T-helper 17 cell (primary cell): ENCODE measurements around the gene SOX3. TPM values are rescaled to one million over a fixed set of nuclear protein-coding genes. Genes with fewer than 3 reads are reported as not detected.

Source experiments
- ATAC-seq: fragments of 150-1000 bp; cut with Tn5 transposase; 2 replicates; pipeline ENCODE4 v1.10.0; 2021; ENCODE audit warnings: mild to moderate bottlenecking, moderate library complexity
- DNase-seq, 3 donors: peaks; one replicate each; pipeline versions ENCODE4 v3.0.0 to v3.0.0-alpha.2; 2020 to 2021
- H3K9me3 ChIP-seq: one replicate; pipeline ENCODE4 v1.7.0; 2013; ENCODE audit warnings: low read length, mild to moderate bottlenecking; ENCODE audit not compliant: control insufficient read depth, poor library complexity, severe bottlenecking
- H3K27ac Mint-ChIP-seq: one replicate; pipeline ENCODE4 v1.8.0; 2022; ENCODE audit warnings: mild to moderate bottlenecking, moderate library complexity, mixed read lengths
- H3K27me3 Mint-ChIP-seq: one replicate; pipeline ENCODE4 v1.8.0; 2022; ENCODE audit warnings: mixed read lengths
- H3K36me3 Mint-ChIP-seq: one replicate; pipeline ENCODE4 v1.8.0; 2022; ENCODE audit warnings: low read depth, mixed read lengths
- H3K4me1 Mint-ChIP-seq: one replicate; pipeline ENCODE4 v1.8.0; 2022; ENCODE audit warnings: mild to moderate bottlenecking, mixed read lengths
- H3K4me3 Mint-ChIP-seq: one replicate; pipeline ENCODE4 v1.8.0; 2022; ENCODE audit warnings: mild to moderate bottlenecking, moderate library complexity, mixed read lengths
- total RNA-seq, 4 donors: library from RNA in 2 of 4; stranded (reverse) in 2 of 4; gene quantifications; one replicate each; pipeline ENCODE4 v1.2.3 and lab custom pipeline; 2022 to 2026

SOX3 gene
- total RNA-seq, 2 donors from 2014 or later, result not detected

DNA sequence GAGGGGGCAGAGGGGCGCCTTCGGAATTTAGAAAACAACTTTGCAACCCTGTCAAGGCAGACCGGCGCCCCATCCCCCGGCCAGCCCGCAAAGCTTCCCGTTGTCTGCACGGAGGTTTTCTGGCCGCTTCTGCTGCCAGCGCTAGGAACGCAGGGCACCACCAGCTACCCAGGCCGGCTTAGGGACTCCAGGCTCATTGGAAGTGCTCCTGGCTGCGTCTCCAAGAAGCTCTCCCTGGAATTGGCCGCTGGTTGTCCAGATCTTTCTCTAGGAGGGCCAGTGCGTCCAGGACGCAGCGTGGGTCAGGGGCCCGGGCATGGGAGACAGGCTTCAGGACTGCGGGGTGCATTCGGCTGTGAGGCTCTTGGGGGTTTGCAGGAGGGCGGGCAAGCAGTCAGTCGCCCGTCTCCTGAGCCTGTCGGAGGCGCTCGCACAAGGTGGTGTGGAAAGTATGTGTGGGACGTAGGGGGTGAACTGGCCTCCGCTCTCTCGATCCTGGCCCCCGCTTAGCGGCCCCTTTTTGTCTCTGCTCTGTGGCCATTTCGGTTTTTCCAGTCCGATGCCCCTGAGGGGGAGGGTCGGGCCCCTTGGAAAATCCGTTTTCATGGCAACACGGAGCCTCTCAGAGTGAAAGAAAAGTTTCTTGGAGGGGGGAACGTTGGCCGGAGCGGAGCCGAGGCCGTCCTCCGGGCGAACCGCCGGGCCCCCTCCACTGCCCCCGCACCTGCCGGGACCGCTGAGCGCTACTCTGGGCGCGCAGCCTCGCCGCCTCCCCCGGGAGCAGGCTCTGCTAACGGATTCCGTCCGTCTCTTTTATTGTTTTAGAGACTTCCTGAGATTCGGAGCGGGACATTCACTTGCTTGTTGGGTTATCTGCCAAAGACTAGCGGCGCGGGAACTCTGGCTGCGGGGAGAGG lies 810 bp upstream of the SOX3 start:
- no peaks in the 10 kb centered on the region for H3K36me3 Mint-ChIP-seq
- peaks cover 39% of the 10 kb centered on the region for H3K27me3 Mint-ChIP-seq
- peak overlapping the region; percentile 9 for H3K4me3 Mint-ChIP-seq
- H3K4me1 Mint-ChIP-seq, result peaks cover 3% of the 10 kb centered on the region
- DNase-seq (no peak), ATAC-seq (no peak)
- no peak overlapping the region for H3K27ac Mint-ChIP-seq
- no peaks in the 10 kb centered on the region for H3K9me3 ChIP-seq

DNA sequence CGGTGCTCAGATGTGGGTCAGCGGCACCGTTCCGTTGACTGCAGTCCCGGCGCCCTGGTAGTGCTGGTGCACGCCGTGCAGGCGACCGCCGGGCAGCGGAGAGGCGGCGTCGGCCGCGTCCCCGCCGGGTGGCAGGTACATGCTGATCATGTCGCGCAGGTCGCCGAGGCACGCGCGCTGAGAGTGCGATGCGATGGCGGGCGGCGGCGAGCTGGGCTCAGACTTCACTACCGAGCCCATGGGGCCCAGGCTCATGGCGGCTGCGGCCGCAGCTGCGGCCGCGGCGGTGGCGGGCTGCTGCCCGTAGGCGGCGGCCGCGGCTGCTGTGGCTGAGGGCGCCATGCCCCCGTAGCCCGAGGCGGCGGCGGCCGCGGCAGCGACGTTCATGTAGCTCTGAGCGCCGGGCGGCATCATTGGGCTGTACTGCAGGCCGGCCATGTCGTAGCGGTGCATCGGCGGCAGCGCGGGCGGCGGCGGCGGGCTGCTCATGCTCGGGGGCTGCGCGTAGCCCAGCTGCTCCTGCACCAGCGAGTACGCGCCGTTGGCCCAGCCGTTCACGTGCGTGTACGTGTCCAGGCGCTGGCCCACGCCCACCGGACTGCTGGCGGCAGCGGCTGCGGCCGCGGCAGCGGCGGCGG lies 1.0 kb downstream of the SOX3 start:
- ATAC-seq, result no peak
- H3K9me3 ChIP-seq, result no peaks in the 10 kb centered on the region
- Mint-ChIP-seq H3K27me3 (peaks cover 41% of the 10 kb centered on the region), H3K4me3 (peak overlapping the region; percentile 61), H3K36me3 (no peaks in the 10 kb centered on the region), H3K27ac (no peak overlapping the region), H3K4me1 (peaks cover 5% of the 10 kb centered on the region)
- DNase-seq, result no peak

DNA sequence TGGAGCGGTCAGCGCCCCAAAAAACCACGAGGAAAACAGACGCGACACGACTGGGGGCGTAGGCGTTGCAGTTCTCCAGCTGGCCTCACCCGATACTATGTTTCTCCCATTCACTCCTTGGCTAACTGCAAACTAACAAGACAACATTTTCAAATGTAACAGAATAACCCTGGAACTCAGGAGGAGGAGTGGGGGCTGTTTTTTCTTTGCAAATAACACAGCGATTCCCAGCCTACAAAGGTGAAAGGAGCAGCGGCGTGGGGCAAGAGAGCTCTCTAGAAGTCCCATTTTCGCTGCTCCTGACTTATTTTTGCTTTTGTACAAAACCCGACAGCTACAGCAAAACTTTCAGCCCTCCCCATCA lies 1.6 kb downstream of the SOX3 start:
- Mint-ChIP-seq H3K27ac (no peak overlapping the region), H3K4me1 (peaks cover 5% of the 10 kb centered on the region), H3K4me3 (peak overlapping the region; percentile 61), H3K36me3 (no peaks in the 10 kb centered on the region), H3K27me3 (peaks cover 41% of the 10 kb centered on the region)
- no peaks in the 10 kb centered on the region for H3K9me3 ChIP-seq
- ATAC-seq, result no peak
- no peak for DNase-seq

DNA sequence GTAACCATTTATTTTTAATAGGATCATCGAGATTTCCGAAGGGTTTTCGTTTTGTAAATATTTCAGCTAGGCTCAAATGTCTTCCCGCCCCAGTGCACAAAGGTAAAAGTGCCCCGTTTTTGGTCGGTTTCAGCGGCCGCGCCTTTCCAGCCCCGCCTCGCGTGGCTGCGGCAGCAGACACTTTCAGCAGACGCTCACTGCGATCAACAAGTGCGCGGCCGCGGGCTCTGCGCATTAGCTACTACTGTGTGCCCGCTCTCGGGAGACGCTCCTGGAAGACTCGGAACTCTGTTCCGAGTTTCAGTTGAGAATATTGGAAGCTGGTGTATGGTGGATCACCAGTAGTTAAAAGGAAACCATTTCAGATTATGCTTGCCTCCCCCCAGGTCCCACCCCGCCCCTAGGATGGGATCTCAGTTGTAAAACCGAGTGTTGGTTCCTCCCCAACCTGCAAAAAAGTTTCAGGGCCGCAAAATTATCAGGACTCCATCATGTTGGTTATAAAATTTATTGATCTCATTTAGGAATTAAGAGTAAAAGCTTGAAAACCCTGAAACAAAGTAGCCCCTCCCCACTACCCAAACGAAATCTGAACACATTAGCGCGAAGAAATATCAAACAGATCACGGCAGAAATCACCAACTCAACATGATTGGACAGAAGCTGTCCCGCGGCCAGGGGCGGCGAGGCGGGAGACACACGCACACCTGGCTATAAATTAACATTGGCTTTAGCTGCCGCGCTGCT lies 2.2 kb downstream of the SOX3 start:
- Mint-ChIP-seq H3K4me3 (peak overlapping the region; percentile 61), H3K36me3 (no peaks in the 10 kb centered on the region), H3K27me3 (peaks cover 40% of the 10 kb centered on the region), H3K27ac (no peak overlapping the region), H3K4me1 (peaks cover 5% of the 10 kb centered on the region)
- H3K9me3 ChIP-seq, result no peaks in the 10 kb centered on the region
- DNase-seq, result no peak
- no peak for ATAC-seq

DNA sequence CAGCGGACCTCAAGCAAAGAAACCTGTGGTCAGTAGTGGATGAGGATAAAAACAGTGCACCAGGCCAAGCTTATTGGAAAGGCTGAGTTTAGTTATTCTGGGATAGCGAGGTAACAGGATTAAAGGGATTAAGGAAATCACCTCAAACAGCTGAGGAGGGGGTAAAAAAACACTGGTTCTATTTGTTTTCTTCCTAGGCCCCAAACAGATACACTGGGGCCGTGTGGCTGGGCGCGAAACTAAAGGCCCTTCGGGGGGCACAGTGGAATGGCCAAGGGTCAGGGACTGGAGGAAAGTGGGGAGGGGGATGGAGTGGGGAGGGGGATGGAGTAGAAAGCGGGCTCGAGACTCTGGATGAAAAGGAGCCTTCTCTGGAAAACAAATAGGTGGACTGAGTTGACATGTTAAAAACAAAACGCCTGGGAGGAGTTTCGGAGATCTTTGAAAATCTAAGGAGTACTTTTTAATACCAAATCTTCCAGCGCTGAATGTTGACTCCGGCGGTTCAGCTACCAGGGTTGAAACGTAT lies 2.9 kb downstream of the SOX3 start:
- Mint-ChIP-seq H3K4me3 (no peak overlapping the region), H3K36me3 (no peaks in the 10 kb centered on the region), H3K27me3 (peaks cover 33% of the 10 kb centered on the region), H3K4me1 (peaks cover 5% of the 10 kb centered on the region), H3K27ac (no peak overlapping the region)
- DNase-seq (no peak), ATAC-seq (no peak)
- H3K9me3 ChIP-seq, result no peaks in the 10 kb centered on the region

DNA sequence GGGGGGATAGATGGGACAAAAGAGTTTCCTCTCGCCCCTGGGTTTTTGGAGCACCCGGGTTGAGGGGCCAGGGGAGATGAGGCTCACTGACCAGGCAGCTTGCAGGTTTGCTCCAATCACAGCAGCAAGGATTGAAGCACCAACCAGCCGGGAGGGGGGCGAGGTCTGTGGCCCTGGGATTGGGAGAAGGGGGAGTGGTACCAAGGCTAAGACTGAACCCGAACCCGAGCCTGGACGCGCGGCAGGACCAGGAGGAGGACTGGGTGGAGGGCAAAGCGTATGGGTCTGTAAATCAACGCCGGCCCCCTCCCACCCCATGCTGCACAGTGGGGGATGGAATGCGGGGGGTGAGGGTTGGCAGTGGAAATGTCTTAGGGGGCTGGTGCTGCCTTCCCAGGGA lies 3.5 kb downstream of the SOX3 start:
- no peaks in the 10 kb centered on the region for H3K9me3 ChIP-seq
- DNase-seq (no peak), ATAC-seq (no peak)
- H3K27me3 Mint-ChIP-seq, result peaks cover 31% of the 10 kb centered on the region
- no peak overlapping the region for H3K4me3 Mint-ChIP-seq
- peaks cover 5% of the 10 kb centered on the region for H3K4me1 Mint-ChIP-seq
- peaks cover 2% of the 10 kb centered on the region for H3K36me3 Mint-ChIP-seq
- H3K27ac Mint-ChIP-seq, result no peak overlapping the region

DNA sequence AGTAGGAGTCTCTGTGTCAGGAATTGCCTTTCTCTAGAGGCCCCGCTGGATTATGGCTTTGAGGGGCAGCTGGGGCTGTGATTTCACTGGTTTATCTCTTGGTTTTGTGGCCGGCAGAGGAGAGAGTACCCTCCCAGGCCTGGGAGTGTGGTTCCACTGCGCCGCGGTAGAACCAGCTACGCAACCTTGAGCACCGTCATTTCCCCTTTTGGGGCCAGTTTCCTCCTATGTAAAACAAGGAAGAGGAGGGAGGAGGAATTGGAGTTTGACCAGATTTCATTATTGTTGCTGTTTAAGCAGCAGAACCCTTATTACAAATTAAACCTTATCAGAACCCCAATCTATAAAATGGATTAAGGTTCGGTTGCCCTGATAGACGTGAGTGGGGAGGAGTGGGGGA lies 4.4 kb downstream of the SOX3 start:
- Mint-ChIP-seq H3K27me3 (peaks cover 27% of the 10 kb centered on the region), H3K27ac (no peak overlapping the region), H3K4me1 (peaks cover 5% of the 10 kb centered on the region), H3K4me3 (no peak overlapping the region), H3K36me3 (peaks cover 2% of the 10 kb centered on the region)
- DNase-seq, result no peak
- peaks cover 2% of the 10 kb centered on the region for H3K9me3 ChIP-seq
- no peak for ATAC-seq

DNA sequence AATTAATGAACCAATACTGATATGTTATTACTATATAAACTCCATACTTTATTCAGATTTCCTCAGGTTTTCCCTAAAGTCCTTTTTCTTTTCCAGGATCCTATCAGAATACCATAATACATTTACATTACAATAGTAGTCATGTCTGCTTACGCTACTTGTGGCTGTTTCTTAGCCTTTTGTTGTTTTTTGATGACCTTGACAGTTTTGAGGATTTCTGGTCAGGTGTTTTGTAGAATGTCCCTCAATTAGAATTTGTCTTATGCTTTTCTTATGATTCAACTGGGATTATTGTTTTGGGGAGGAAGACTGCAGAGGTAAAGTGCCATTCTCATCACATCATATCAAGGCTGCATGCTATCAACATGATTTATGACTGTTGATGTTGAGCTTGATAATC lies 9.1 kb downstream of the SOX3 start:
- H3K9me3 ChIP-seq, result peaks cover 2% of the 10 kb centered on the region
- Mint-ChIP-seq H3K27me3 (peaks cover 13% of the 10 kb centered on the region), H3K36me3 (peaks cover 2% of the 10 kb centered on the region), H3K4me1 (peaks cover 2% of the 10 kb centered on the region), H3K4me3 (no peak overlapping the region), H3K27ac (no peak overlapping the region)
- ATAC-seq (no peak), DNase-seq (no peak)

DNA sequence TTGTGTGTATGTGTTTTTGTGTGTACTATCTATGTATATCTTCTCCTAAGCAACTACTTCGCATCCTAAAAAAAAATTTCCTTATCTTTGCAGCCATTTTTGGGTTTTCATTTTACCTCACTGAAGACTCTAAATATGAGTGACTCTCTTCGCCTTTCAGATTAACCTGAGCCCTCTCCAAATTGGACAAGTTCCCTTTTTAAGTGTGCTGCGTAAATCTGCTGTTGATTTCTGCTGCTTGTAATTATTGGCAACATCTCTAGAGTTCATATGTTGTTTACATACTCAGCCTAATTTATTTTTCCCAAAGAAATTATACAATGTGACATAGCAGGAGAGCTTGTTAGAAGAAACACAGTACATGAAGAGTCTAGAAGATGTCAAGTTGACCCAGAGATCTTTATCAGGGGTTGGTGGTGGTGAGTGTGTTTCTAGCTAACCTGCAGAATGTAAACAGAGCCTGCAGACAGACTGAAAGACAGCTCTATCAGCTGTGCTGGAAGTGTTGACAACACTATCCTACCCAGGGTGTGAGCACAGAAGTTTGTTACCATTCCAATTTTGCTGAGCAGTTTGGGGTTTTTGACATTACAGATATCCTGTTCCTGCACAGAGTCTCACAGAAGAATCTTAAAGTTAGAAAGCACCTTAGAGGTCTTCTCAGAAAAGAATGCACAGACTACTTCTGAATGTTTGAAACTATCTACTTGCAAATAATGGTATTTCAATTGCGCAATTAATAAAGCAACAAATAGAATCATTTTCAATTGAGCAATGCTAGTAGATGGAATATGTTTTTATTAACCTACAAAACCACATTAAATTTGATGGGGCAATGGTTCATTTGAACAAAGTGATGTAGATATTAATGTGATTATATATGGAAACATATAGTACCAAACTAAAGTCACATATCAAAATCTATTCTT lies 12.5 kb downstream of the SOX3 start:
- peaks cover 6% of the 10 kb centered on the region for H3K27me3 Mint-ChIP-seq

DNA sequence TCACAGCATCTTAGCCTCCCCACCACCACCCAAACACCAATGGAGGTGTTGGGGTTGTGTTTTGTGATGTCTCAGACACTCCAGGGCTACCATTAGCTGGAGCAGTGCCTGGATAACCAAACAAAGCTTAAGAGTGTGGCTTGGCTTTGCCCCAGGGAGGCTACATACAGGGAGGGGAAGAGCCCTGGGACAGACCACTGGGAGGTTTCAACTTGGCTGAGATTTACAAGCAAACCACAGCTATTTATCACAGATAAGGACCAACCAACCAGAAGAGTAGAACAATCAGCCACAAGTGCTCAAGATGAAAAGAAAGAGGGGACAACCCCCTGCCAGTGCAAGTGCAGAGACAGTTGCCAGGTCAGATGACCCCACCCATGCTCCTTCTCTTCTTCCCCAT lies 24.1 kb downstream of the SOX3 start:
- ATAC-seq (no peak), DNase-seq (no peak)
- no peaks in the 10 kb centered on the region for H3K36me3 Mint-ChIP-seq
- no peaks in the 10 kb centered on the region for H3K9me3 ChIP-seq
- H3K27me3 Mint-ChIP-seq, result no peaks in the 10 kb centered on the region
- no peak overlapping the region for H3K27ac Mint-ChIP-seq
- no peaks in the 10 kb centered on the region for H3K4me1 Mint-ChIP-seq
- H3K4me3 Mint-ChIP-seq, result no peak overlapping the region

More for the DNA sequence above, 12.5 kb downstream of the SOX3 start:
- no peak overlapping the region for H3K4me3 Mint-ChIP-seq
- DNase-seq (no peak), ATAC-seq (no peak)
- H3K36me3 Mint-ChIP-seq, result peaks cover 2% of the 10 kb centered on the region
- no peak overlapping the region for H3K27ac Mint-ChIP-seq
- H3K9me3 ChIP-seq, result peaks cover 2% of the 10 kb centered on the region
- no peaks in the 10 kb centered on the region for H3K4me1 Mint-ChIP-seq

DNA sequence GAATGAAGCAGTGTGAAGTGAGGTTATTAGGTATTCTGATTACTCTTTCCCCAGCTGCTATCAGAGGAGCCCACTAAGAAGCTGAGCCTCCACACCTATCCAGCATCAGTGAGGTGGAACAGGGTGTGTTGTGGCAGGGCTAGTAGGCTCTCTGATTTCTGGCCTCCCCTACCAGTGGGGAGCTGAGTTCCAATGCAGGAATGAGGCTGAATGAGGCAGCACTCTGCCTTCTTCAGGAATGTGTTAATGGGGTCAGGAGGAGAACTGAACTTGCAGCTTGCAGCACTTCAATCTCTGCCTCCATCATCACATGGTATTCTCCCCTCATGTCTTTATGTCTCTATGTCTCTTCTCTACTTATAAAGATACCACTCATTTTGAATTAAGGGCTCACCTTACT lies 26.9 kb downstream of the SOX3 start:
- DNase-seq (no peak), ATAC-seq (no peak)
- no peak overlapping the region for H3K27ac Mint-ChIP-seq
- no peaks in the 10 kb centered on the region for H3K27me3 Mint-ChIP-seq
- no peaks in the 10 kb centered on the region for H3K9me3 ChIP-seq
- no peak overlapping the region for H3K4me3 Mint-ChIP-seq
- no peaks in the 10 kb centered on the region for H3K36me3 Mint-ChIP-seq
- no peaks in the 10 kb centered on the region for H3K4me1 Mint-ChIP-seq

DNA sequence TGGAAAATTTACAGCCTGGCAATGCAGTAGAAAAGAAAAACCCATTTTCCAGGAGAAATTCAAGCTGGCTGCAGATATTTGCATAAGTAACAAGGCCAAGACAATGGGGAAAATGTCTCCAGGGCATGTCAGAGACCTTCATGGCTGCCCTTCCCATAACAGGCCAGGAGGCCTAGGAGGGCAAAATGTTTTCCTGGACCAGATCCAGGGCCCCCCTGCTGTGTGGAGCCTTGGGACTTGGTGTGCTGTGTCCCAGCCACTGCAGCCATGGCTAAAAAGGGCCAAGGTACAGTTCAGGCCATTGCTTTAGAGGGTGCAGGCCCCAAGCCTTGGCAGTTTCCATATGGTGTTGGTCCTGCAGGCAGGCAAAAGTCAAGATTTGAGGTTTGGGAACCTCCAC lies 29.8 kb downstream of the SOX3 start:
- Mint-ChIP-seq H3K36me3 (no peaks in the 10 kb centered on the region), H3K27ac (no peak overlapping the region), H3K4me3 (no peak overlapping the region), H3K27me3 (no peaks in the 10 kb centered on the region), H3K4me1 (no peaks in the 10 kb centered on the region)
- no peak for ATAC-seq
- no peaks in the 10 kb centered on the region for H3K9me3 ChIP-seq
- DNase-seq, result no peak
